ENCODE results near the gene ZFAND4. TPM values are rescaled to one million over a fixed set of nuclear protein-coding genes. Genes with fewer than 3 reads are reported as not detected.
"Not testable (repeated sequence)": the region's sequence is repeated elsewhere in the genome, so short reads cannot be mapped to it uniquely, and the experiment has no call there.

Gene ZFAND4
- polyA plus RNA-seq, 3 donors: 13.4 to 16.1 (median 14.7) TPM

DNA sequence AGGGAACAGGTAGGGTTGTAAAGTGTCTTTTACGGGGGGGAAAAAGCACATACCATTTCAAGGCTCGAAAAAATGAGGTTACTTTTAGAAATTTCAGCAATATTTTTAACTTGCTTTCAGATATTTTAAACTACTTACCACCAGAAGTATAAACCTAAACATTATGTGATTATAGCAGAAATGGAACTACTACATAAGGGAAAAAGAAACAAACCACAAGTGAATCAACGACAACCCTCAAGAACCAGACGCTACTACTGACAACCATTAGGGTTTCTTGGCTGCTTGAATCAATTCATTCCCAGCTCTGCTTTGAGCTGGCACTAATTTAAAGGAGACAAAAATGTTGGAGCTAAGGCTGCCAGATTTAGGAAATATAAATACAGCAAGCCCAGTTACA is 80.1 kb downstream of the ZFAND4 start:
- DNase-seq (ENCODE audit: low read depth in 3 of 3, low spot score in 2 of 3): no peak

DNA sequence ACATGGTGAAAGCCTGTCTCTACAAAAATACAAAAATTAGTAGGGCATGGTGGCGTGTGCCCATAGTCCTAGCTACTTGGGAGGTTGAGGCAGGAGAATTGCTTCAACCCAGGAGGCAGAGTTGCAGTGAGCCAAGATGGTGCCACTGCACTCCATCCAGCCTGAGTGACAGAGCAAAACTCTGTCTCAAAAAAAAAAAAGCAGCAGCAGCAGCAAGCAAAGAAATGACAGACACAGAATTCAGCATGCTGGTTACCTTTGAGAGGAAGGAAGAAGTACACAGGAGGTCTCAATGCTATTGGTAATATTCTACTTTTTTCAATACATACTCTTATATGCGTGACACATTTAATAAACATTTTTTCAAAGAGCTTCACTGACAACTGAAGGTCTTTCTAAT is 81.3 kb downstream of the ZFAND4 start:
- no peak for DNase-seq (ENCODE audit: low read depth in 3 of 3, low spot score in 2 of 3)

DNA sequence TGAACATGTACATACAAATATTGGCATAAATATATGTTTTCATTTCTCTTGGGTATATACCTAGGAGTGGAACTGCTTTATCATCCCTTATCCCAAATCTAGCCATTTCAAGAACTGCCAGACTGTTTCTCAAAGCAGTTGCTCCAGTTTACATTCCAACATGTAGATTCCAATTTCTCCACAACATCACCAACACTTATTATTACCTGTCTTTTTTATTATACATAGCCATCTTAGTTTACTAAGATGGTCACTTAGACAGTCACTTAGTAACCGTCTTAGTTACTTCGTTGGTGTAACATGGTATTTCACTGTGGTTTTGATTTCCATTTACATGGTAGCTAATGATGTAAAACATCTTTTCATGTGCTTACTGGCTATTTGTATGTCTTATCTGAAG is 82.7 kb downstream of the ZFAND4 start:
- DNase-seq (ENCODE audit: low read depth in 3 of 3, low spot score in 2 of 3): no peak

DNA sequence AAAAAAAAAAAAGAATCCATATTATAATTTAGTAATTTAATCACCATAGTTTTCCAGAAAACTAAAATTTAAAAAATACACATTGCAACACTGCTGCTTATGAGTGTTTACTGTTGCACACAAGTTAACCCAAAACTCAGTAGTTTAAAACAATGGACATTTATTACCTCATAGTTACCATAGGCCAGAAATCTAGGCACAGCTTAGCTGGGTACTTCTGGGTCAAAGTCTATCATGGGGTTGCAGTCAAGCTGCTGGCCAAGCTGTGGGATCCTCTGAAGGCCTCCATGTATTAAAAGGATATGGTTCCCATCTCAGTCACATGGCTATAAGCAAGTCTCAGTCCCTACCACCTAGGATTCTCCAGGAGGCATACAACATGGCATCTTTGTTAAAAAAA is 83.6 kb downstream of the ZFAND4 start:
- DNase-seq (ENCODE audit: low read depth in 3 of 3, low spot score in 2 of 3): no peak

DNA sequence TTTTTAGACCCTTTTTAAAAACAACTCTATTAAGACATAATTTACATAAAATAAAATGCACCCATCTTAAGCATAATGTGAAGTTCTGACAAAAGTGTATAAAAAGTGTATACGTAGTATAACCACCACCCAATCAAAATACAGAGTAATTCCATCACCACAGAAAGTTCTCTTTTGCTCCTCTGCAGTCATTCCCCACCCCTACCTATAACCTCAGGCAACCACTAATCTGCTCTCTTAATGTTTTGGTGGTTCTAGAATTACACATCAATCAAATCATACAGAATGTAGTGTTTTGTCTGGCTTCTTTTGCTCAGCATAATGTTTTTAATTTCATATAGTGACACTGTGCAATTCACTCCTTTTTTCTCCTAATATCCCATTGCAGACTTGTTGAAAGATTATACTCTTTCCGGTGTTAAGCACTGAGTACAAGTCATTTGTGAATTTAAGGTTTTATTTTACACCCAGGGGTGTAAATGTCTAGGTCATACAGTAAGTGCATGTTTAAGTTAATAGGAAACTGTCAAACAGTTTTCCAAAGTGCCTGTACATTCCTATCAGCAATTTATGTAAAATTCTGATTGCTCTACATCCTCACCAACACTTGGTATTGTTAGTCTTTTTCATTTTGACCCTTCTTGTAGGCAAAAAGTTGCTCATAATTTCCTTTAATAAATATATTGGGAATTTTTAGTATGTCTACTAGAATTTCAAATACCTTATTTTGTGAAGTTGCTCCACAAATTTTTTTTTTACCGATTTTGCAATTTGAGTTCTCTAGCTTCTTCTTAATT is 86.3 kb downstream of the ZFAND4 start:
- DNase-seq (ENCODE audit: low read depth in 3 of 3, low spot score in 2 of 3): no peak

DNA sequence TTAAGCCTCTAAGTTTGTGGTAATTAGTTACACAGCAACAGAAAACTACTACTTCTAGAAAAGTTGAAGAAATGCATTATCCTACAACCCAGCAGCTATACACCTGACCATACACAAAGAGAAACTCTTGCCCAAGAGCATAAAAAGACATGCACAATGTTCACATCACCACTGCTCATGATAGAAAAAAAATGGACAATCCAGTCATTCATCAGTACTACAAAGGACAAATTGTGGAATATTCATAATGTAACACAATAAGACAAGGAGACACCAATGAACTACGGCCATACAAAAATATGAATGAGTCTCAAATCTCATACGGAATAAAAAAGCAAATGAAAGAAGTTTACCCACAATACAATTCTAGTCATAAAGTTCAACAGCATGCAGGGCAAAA is 87.4 kb downstream of the ZFAND4 start:
- no peak for DNase-seq (ENCODE audit: low read depth in 3 of 3, low spot score in 2 of 3)

- no peak for DNase-seq (ENCODE audit: low read depth in 3 of 3, low spot score in 2 of 3)
Observed at GRCh38 chr10:45582386-45582781, 90.2 kb downstream of the ZFAND4 start.

- no peak for DNase-seq (ENCODE audit: low read depth in 3 of 3, low spot score in 2 of 3)
Observed at GRCh38 chr10:45581582-45582385, 90.8 kb downstream of the ZFAND4 start.

- no peak for DNase-seq (ENCODE audit: low read depth in 3 of 3, low spot score in 2 of 3)
Observed at GRCh38 chr10:45581216-45581549, 91.4 kb downstream of the ZFAND4 start.

- DNase-seq (ENCODE audit: low read depth in 3 of 3, low spot score in 2 of 3): no peak
Observed at GRCh38 chr10:45580371-45581215, 92.0 kb downstream of the ZFAND4 start.

DNA sequence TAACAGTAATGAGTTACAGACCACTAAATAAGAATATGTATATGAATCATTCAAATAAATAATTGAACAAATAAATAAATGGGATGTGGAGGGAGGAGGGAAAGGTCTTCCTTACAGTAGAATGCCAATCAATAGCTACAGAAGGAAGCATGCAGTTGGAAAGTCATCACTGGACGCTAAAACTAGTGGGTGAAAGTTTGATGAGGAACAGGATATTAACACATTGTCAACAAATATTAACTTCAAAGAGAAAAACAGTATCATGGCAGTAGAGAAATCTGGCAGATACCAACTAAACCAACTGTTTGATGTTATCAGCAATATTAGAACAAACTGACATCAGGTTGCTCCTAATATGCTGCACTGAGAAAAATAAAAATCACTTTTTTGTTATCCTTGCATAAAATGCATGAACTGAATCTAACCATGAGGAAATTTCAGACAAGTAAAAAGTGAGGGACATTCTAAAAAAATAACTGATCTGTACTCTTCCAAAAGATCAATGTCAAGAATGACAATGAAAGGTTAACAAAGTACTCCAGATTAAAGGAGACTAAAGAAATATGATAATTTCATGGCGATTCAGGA is 94.1 kb downstream of the ZFAND4 start:
- no peak for DNase-seq (ENCODE audit: low read depth in 3 of 3, low spot score in 2 of 3)

DNA sequence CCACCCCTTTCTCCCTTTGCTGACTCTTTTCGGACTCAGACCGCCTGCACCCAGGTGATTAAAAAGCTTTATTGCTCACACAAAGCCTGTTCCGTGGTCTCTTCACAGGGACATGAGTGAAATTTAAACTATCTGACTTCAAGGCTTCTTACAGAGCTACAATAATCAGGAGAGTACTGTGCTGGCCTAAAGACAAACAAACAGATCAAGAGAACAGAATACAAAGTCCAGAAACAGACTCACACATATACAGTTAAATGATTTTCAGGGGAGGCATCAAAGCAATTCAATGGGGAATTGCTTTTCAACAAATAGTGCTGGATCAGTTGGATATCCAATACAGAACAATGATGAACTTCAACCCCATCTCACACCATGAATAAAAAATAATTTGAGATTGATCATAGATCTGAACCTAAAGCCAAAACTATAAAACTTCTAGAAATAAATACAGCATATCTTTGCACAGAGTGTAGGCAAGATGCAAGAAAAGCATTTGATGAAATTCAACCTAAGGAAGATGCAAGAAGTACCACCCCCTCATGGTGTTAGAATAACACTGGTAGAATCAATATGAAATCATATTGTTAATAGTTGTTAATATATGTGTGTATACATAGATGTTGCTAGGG is 96.5 kb downstream of the ZFAND4 start:
- DNase-seq (ENCODE audit: low read depth in 3 of 3, low spot score in 2 of 3): no peak

DNA sequence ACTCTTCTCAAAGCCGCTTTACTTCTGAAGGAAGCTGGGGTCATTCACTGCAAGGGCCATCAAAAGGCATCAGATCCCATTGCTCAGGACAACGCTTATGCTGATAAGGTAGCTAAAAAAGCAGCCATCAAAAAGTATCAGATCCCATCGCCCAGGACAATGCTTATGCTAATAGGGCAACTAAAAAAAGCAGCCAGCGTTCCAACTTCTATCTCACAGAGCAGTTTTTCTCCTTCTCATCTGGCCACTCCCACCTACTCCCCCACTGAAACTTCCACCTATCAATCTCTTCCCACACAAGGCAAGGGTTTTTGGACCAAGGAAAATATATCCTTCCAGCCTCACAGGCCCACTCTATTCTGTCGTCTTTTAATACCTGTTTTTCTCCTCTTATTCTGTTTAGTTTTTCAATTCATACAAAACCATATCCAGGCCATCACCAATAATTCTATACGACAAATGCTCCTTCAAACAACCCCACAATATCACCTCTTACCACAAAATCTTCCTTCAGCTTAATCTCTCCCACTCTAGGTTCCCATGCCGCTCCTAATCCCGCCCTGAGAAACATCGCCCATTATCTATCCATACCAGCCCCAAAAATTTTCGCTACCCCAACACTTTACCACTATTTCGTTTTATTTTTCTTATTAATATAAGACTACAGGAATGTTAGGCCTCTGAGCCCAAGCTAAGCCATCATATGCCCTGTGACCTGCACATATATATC is 97.4 kb downstream of the ZFAND4 start:
- DNase-seq (ENCODE audit: low read depth in 3 of 3, low spot score in 2 of 3): not testable (repeated sequence)

- no peak for DNase-seq (ENCODE audit: low read depth in 3 of 3, low spot score in 2 of 3)
Observed at GRCh38 chr10:45569471-45569870, 103.1 kb downstream of the ZFAND4 start.

DNA sequence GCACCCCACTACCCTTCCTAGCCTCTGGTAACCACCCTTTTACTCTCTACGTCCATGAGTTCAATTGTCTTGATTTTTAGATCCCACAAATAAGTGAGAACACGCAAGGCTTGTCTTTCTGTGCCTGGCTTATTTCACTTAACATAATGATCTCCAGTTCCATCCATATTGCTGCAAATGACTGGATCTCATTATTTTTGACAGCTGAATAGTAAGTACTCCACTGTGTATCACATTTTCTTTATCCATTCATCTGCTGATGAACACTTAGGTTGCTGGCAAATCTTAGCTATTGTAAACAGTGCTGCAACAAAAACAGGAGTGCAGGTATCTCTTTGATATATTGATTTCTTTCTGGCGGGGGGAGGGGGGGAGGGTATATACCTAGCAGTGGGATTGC is 106.2 kb downstream of the ZFAND4 start:
- DNase-seq (ENCODE audit: low read depth in 3 of 3, low spot score in 2 of 3): no peak

Other genes with a start within 250 kb of the ZFAND4 start
- gene WASHC2C, start 54.5 kb upstream of the ZFAND4 start, polyA plus RNA-seq (ENCODE audit: insufficient read length in 3 of 3): 10 to 100 TPM; 52.7 to 63.7 (median 56.2) TPM
- gene AGAP4, start 174.7 kb upstream of the ZFAND4 start, polyA plus RNA-seq (ENCODE audit: insufficient read length in 3 of 3): 10 to 100 TPM; 23.1 to 31.1 (median 25.4) TPM

Data from right renal cortex interstitium (tissue), 3 donors.